HG02610 (cell line): ENCODE data around the gene SCD.

ENCODE experiments used
- ATAC-seq: cut with Tn5 transposase; IDR thresholded peaks from one replicate; pipeline ENCODE4 v1.9.1; 2021; ENCODE audit warnings: mild to moderate bottlenecking, moderate library complexity; ENCODE audit not compliant: unreplicated experiment

Gene SCD

DNA sequence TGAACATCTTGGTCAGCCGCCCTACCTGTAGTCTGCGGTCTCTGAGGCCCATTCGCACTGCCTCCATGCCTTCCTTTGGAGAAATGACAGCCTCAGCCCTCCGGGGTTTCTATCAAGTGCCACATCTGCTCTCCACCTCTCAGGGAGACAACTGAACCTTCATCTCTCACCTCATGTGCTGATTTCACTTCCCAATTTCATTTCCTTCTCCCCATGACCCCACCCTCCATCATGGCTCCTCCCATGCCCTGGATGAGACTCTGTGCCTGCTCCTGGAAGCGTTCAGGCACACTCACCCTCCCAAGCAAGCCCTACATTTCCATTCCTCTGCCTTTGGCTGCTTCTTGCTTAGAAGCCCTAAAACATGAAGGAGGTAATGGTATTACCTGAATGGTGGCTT is 7.8 kb upstream of the SCD start:
- no peak for ATAC-seq

GRCh38 chr10:100340948-100341847 is 5.8 kb upstream of the SCD start:
- no peak for ATAC-seq

DNA sequence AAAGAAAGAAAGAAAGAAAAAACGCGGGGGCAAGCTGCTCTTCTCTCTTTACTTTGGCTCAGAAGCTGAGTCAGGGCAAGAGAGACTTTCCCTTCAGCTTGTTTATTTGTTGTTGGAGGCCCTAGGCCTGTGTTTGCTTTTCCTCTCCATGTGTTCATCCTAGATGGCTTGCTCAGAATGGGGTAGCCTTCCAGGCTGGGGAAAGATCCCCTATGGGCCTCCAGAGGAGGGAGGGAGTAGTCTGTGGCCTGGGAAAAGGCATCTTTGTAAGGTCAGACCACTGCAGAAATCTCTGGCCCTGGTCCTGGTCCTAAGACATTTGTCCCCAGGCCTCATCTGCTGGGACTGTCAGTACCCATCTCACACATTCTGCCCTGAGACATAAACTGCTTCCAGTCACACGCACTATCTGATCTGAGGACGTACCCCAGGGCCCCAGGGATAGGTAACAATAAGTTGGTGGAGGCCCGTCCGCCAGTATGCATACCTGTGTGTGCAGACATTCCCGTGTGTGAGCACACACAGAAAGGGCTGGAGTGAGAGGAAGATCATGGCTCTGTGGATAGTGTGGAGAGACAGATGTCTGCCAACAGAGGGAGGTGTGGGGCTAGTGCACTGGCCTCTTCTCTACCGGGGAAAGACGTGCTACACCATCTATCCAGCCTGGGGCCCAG is 4.9 kb upstream of the SCD start:
- ATAC-seq, result no peak

DNA sequence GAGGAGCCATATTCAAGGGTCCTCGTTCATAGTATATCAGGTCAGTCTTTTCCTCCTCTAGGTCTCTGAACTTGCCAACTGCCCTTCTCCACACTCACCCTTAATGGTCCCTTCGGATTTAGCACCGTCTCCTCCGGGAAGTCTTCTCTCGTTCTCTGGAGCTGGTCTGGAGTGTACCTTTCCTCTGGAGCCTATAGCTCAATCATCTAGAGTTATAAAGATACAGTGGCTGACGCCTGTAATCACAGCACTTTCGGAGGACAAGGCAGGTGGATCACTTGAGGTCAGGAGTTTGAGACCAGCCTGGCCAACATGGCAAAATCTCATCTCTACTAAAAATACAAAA is 4.4 kb upstream of the SCD start:
- ATAC-seq, result no peak

GRCh38 chr10:100344241-100344788 is 2.7 kb upstream of the SCD start:
- no peak for ATAC-seq

DNA sequence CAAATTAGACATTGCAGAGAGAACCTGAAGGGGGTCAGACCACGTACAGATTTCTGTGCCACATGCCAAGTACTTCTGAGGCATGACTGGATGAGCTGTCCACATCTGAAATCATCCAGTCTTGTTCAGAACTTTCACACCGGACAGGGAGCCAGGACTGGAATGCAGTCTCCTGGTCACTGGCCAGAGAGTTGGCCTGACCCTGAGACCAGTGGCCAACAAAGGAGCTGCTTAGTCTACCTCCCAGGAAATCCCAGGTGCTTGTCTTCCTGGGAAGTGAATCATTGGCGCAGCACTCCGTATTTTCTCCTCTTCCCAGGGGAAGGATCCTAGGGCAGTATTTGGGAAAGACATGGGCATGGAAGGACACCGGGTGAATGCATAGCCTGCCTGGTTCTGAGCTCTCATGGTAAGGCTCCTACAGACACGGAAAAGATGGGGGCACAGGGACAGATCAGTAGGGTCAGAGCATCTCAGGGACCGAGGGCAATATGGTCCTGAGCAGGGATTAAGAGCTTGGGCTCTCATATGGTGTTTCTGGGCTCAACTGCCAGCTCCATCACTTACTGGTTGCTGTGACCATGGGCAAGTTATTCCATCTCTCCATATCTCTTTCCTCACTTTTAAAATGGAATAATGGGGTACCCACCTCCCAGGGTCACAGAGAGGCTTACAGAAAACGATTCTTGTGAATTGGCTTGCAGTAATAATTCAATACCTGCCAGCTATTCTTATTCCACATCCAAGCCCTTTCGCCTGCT is 1.3 kb upstream of the SCD start:
- ATAC-seq, result no peak

DNA sequence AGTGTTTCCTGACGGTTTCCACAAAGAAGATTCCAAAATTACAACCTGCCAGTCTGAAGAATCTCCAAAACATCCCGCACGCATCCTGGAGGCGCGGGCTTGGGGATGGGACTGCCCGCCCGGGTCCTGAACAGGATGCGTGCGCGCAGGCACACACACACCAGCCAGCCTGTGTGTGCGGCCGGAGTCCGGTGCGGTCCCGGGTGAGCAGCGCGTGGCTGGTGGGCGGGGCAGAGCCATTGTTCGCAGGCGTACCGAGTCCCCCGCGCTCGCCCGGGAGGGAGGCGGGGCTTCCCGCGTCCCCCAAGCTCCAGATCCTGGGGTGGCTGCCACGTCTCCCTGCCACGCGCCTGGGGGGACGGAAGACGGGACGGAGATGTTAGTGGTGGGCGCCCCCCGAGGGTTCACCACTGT is 675 bp upstream of the SCD start:
- peak; percentile 53 for ATAC-seq

DNA sequence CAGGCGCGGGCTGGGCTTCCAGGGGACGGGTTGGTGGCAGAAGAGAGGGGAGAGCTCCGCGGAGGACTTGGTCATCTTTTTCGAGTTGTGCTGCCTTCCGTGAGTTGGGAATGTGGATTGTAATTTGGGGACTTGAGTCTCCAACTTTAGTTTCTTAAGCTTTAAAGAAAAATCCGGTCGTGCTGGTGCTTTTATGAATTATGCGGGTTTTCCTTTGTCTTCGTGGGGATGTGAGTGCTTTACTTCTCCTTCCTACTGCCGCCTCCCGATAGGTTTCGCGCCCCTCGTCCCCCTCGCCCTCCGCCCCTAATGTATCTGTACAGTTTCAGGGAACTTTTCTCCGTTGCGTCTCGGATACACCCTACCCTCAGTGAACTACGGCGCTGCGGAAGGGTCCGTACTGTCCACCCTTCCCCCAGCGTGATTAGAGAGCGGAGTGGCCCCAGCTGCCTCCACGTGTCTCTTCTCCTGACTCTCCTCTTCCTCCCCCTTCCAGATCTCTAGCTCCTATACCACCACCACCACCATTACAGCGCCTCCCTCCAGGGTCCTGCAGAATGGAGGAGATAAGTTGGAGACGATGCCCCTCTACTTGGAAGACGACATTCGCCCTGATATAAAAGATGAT is 649 bp downstream of the SCD start:
- no peak for ATAC-seq

GRCh38 chr10:100348389-100348927 is 1.4 kb downstream of the SCD start:
- ATAC-seq, result no peak

DNA sequence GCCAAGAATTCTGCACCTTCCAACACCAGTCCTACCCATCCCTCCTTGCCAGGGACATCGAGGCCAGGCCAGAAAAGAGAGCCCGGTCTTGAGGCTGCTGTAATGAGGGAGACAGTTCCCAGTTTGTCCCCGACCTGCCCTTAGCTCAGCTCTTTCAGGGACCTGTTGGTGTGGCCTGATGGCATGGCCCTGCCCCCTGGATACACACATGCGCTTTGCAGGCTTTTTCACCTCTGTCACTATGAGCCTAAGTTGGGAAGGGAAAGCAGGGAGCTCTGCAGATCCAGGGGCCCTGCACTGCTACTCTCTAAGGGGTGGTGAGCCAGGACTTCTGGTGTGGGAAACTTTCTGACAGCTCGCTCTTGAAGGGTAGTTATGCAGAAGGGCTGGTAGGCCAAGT is 2.1 kb downstream of the SCD start:
- ATAC-seq, result no peak

GRCh38 chr10:100349672-100350071 is 2.6 kb downstream of the SCD start:
- ATAC-seq, result no peak

DNA sequence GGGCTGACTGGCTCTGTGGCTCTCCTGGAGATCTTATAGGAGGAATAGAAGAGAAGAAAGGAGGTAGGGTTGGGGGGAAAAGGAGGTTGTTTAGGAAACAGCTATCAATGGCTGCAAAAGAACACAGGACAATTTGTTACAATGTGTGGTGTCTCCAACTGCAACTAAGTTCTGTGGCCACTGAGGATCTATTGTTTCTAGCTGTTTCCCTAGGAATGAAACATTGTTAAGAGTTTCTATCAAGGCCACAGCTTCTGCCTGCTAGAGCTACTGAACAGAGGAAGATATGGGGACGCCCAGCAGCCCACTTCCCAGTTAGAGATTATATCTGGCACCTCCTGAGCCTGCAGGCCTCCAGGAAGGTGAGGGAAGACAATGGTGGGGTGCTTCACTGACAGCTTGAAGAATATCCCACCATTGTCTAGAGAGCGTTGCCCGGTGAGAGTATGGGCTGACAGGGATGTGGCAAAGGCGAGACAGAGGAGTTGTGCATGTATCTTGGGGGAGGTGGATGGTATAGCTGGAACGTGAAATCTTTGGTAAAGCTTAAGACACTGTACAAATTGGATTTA is 4.0 kb downstream of the SCD start:
- no peak for ATAC-seq

GRCh38 chr10:100353770-100354485 is 6.9 kb downstream of the SCD start:
- no peak for ATAC-seq

GRCh38 chr10:100355086-100355485 is 8.1 kb downstream of the SCD start:
- no peak for ATAC-seq

GRCh38 chr10:100356067-100357017 is 9.3 kb downstream of the SCD start:
- ATAC-seq, result no peak

DNA sequence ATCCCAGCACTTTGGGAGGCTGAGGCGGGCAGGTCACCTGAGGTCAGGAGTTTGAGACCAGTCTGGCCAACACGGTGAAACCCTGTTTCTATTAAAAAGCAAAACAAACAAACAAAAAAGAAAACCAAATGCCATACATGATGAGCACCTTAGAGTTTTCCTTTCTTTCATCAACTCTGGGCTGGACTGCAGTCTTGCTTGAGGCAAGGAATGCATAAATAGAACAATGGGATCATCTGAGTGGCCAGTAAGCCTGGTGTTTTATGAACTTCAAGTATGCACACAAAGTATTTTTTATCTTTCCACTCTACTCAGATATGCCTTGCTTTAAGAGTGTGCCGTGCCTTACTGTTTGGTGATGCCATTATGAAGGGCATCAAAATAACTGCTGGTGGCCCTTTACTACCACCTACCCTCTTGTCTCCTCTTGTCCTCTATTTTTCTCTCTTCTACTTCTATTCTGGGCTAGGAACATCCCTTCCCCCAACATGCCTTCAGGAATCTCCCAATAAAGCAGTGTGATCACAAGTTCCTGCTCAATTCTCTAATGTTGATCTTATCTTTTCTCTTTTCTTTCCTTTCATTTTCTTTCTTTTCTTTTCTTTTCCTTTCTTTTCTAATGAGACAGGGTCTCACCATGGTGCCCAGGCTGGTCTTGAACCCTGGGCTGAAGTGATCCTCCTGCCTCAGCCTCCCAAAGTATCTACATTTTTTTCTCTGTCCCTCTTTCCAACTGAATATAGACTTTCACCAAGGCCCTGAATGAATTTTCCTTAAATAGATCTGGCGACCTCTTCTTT is 10.2 kb downstream of the SCD start:
- ATAC-seq, result no peak

GRCh38 chr10:100359030-100359432 is 12.0 kb downstream of the SCD start:
- ATAC-seq, result no peak
